Measurements from ENCODE around the gene SSX2IP.

DNA sequence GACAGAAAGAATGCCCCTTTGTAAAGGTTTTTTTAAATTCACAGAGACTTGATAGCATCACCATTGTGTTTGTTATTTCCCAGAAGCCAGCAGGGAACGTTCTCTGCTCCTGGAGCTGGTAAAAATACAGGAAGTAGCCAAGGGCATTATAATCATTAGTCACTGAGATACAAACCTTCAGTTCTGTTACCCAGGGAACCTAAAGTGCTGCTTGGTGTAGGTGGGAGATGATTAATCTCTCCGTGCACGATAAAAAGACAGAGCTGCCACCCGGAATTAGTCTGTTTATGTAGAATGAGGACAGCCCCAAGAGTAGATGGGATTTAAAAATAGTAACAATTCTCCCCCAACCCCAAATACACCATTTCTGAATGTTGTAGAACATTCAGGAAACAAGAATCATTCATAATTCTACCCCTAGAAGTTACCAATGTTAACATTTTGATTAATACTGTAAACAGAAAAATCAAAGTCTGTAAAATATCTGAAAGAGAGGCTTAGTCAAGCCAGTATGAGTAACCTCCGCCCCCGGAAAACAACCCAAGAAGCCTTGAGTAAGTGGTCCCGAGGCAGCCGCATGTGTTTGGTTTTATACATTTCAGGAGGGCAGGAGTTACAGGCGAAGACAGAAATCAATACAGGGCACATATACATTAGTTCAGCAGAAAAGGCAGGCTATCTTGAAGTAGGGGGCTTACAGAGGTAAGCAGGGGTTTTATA, 70.7 kb downstream of the SSX2IP start:
- TF ChIP-seq CTCF (IDR thresholded peaks at IDR 0.05), result no peak
- TF ChIP-seq POLR2A (IDR thresholded peaks at IDR 0.05), result no peak

Measured in right lobe of liver (tissue), 4 donors.